NCI-H1105 (cell line): ENCODE measurements around the gene RNF14.

Experiments used
- DNase-seq: peaks from one replicate; lab custom pipeline; 2025; lab: John Stamatoyannopoulos, UW

Gene RNF14

GRCh38 chr5:141947316-141947715, 21.6 kb upstream of the RNF14 start:
- no peak for DNase-seq

- DNase-seq: no peak
These were observed 20.1 kb upstream of the RNF14 start for GRCh38 chr5:141948812-141949211.

DNA sequence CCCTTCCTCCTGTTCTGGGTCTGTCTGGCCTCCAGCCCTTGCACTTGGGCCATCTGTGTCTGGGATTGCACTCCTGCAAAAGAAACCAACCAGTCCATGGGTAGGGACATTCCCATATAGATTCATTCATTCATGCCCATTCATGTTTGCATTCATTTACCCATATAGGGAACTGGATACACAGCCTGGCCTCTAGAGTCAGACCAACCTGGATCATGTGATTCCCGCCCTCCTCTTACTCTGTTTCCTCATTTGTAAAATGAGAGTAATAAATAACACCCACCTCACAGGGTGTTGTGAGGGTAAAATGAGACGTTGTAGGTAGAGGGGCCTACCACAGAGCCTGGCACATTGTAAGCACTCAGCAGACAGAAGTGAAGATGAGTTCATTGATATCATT, 19.4 kb upstream of the RNF14 start:
- no peak for DNase-seq

DNA sequence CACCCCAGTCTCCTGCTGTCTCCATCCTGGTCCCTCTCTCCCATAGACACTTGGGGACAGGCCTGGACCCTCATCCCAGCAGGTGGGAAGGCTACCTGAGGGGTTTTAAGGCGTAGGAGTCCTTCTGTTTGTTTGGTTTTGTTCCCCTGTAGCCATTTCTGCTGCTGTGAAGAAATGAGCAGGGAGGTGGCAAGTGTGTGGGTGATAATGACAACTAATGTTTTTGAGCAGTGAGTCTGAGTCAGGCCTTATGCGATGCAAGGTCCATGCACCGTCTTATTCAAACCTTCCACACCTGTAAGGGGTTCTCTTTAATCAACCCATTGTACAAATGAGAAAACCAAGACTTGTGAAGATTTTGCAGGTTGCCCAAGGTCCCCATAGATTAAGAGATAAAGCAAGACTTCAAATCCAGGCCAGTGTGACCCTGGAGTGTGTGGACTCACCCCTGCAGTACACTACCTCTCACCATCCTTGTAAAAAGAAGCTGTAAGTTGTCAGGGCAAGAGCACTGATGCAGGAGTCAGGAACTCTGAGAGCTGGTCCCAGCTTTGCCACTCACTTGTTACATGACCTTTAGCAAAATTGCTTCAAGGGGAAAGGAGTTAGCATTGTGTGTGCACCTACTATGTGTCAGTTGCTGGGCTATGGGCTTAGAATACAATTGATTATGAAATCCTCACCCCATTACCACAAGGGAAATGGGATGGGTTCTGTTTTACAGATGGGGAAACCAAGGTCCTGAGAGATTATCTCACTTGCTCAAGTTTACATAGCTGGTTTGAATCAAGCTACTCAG, 18.5 kb upstream of the RNF14 start:
- no peak for DNase-seq

GRCh38 chr5:141951332-141951781, 17.5 kb upstream of the RNF14 start:
- no peak for DNase-seq

DNA sequence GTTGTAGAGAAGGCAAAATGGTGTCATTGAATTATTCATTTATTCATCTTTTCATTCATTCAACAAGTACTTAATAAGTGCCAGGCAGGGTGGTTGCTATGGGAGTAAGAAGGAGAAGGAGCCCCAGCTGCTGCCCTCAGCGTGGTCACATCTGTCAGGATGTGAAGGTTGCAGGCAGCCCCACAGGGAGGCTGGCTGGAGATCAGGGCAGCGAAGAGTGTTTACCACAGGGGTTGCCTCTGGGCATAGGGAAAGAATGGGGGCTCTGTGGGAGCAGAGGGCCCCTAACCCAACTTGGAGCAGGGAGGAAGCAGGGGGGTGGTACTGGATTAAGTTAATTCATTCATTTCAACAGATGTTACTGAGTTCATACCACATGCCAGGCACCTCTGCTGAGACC, 16.9 kb upstream of the RNF14 start:
- no peak for DNase-seq

- DNase-seq: no peak
These were observed 14.7 kb upstream of the RNF14 start for GRCh38 chr5:141954194-141954593.

DNA sequence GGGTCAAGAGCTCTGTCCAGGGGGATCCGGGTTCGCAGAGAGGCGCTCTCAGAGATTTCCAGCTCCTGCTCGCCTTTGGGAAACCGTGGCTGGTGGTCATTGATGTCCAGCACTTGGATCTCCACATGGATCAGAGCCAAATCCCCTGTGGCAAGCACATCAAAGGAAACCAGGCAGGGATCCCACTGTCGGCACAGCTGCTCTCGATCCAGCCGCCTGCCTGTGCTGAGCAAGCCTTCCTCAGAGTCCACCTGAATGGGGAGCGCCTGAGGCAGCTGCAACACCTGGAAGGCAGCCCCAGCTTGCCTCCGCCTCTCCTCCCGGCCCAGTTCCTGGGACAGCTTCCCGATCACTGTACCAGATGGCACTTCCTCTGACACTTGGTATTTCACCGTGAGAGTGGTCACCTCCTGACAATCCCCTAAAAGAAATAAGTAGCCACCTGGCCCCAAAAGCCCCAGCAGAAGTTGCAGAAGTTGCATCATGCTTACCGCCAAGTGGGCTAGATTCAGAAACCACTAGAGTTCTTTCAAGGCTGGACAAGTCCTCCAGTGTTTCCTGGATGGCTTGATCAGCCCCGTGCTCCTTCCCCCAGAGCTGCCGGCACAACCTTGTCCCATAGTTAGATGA, 11.4 kb upstream of the RNF14 start:
- DNase-seq: no peak

GRCh38 chr5:141958113-141958512, 10.8 kb upstream of the RNF14 start, which contains the start of gene PCDH12:
PCDH12 (minus strand) TSS chr5:141958202; CDS start chr5:141957851, 351 bp downstream.
- DNase-seq: no peak

- no peak for DNase-seq
These were observed 10.2 kb upstream of the RNF14 start for GRCh38 chr5:141958546-141959172.

- DNase-seq: no peak
These were observed 8.9 kb upstream of the RNF14 start for GRCh38 chr5:141960018-141960417.

- peak; percentile 61 for DNase-seq
These were observed 8.2 kb upstream of the RNF14 start for GRCh38 chr5:141960449-141961323.

DNA sequence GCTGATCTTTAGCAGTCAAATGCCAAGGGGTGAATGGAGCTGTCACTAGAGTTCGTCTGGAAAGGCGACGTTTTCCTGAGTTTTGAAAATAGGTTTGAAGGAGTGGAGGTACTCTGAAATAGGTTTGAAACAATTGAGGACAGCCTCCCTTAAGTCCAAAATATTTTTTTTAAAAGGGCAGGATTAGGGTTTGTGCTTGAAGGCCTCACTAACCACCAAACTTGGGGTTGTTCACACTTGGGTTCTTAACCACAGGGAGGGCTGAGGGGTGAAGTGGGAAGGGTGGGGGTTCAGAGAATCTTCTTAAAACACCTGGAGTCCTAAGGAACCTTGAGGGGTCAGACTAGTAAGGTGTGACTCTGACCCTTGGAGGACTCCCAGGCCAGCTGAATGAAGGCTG, 7.4 kb upstream of the RNF14 start:
- DNase-seq: no peak

DNA sequence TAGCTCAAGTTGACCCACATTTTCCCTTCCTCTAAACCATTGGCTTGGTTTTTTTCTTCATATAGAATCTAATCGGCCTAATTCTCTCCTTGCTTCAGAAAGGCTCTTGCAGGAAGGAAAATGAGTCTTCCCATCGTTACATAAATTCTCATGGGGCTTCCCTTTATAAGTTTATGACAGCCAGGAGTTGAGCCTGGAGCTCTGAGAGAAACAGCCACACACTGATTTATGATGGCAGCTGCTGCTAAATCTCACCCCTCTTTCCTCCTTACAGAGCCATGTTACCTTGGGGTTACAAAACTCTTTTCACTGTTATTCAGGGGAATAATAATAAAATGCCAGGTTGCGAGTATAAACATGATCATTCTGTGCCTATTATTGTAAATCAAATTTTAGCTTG, 5.2 kb upstream of the RNF14 start:
- DNase-seq: no peak

GRCh38 chr5:141965071-141965470, 3.8 kb upstream of the RNF14 start:
- DNase-seq: no peak

- DNase-seq: no peak
These were observed 2.5 kb upstream of the RNF14 start for GRCh38 chr5:141966275-141966962.

GRCh38 chr5:141966963-141967333, 2.0 kb upstream of the RNF14 start:
- DNase-seq: no peak

DNA sequence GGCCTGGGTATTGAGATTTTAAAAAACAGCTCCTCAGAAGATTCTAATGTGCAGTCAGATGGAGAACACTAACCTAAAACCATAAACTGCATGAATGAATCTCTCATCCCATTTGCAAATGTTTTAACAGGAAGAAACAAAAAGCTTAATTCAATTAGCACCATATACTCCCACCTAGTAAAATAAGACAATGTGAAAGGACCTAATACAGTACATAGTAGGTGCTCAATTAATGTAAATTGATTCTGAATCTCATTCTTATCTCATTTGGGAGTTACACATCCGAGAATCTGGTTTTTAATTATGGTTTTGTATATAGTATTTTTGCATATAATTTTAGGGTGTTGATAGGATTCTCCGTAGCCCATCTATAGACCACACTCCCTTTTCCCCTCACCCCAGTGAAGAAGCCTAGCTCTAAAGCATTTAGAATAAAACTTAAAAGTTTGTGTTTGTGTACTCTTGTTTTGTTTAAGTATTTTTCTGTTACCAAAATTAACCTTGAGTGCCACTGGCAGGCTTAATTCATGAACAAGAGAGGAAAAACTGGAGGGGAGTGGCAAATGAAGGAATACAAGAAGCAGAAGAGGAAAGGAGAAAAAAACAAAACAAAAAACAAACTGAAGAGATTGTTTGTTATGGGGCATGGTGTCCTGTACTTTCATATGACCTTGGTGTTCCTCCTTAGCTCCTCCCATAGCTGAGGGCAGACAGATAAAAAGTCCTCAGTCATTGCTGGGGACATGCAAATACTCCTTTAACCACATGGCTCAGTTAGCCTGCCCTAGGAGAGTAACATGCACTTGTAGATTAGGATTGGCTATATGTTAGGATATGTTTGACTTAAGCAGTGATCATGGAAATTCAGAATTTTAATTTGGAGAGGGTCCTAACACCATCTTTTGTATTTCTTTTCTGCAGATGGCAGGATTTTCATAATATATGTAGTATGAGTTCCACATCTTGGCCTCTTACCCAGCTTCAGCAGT, 1.2 kb downstream of the RNF14 start:
- DNase-seq: no peak

DNA sequence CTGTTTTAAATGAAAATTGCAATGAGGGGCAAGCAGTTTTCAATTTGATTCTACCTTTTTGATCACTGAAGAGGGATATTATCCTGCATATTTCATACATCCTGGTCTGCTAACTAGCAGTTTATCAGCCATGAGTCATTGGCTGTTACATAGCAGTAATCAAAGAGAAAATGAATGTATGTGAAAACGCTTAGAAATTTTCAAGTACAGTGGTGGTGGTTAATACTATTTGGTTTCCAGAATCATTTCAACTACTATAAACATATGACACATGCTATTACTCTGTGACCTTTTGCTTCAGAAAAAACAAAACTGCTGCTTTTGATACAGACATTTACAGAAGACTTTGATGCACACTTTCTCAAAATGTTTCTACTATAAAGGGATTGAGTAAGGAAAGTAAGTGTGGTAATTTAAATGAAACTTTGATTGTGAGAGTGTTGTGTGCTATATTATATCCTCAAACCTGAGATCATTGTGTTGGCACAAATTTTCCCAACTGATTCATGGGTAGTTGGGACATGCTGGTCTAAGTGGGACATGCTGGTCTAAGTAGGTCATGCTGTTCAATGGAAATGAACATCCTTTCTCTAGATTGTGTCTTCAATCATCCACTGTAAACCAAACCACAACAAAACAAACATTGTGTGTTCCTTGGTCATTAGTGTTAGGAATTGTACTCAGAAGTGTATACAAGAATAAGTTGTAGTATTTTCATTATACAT, 5.1 kb downstream of the RNF14 start:
- no peak for DNase-seq

- no peak for DNase-seq
These were observed 7.3 kb downstream of the RNF14 start for GRCh38 chr5:141976176-141976575.
